ENCODE data around the gene ZC3HAV1L.
"Not testable (repeated sequence)": the region's sequence is repeated elsewhere in the genome, so short reads cannot be mapped to it uniquely, and the experiment has no call there.

The ZC3HAV1L gene

GRCh38 chr7:139034855-139035585, 822 bp downstream of the ZC3HAV1L start:
- H3K4me3 ChIP-seq (ENCODE audit: low read depth, low read length): peak overlapping the region; percentile 72
- DNase-seq (ENCODE audit: low read depth): peak; percentile 57

GRCh38 chr7:139034336-139034735, 1.5 kb downstream of the ZC3HAV1L start:
- peak overlapping the region; percentile 72 for H3K4me3 ChIP-seq (ENCODE audit: low read depth, low read length)
- no peak for DNase-seq (ENCODE audit: low read depth)
- no peak for TF ChIP-seq CTCF (IDR thresholded peaks at IDR 0.05; ENCODE audit: insufficient read depth, low read depth, low read length, missing control alignments)

More at GRCh38 chr7:139034855-139035585, 822 bp downstream of the ZC3HAV1L start:
- TF ChIP-seq CTCF (IDR thresholded peaks at IDR 0.05; ENCODE audit: insufficient read depth, low read depth, low read length, missing control alignments): no peak

- H3K4me3 ChIP-seq (ENCODE audit: low read depth, low read length): no peak overlapping the region
- no peak for TF ChIP-seq CTCF (IDR thresholded peaks at IDR 0.05; ENCODE audit: insufficient read depth, low read depth, low read length, missing control alignments)
These were observed 2.3 kb downstream of the ZC3HAV1L start for GRCh38 chr7:139033346-139034114.

GRCh38 chr7:139032473-139032872, 3.4 kb downstream of the ZC3HAV1L start:
- no peak overlapping the region for H3K4me3 ChIP-seq (ENCODE audit: low read depth, low read length)
- no peak for TF ChIP-seq CTCF (IDR thresholded peaks at IDR 0.05; ENCODE audit: insufficient read depth, low read depth, low read length, missing control alignments)
- no peak for DNase-seq (ENCODE audit: low read depth)

More at GRCh38 chr7:139033346-139034114, 2.3 kb downstream of the ZC3HAV1L start:
- DNase-seq (ENCODE audit: low read depth): no peak

- H3K4me3 ChIP-seq (ENCODE audit: low read depth, low read length): no peak overlapping the region
- DNase-seq (ENCODE audit: low read depth): no peak
- TF ChIP-seq CTCF (IDR thresholded peaks at IDR 0.05; ENCODE audit: insufficient read depth, low read depth, low read length, missing control alignments): no peak
These were observed 6.5 kb downstream of the ZC3HAV1L start for GRCh38 chr7:139029353-139029752.

- no peak for TF ChIP-seq CTCF (IDR thresholded peaks at IDR 0.05; ENCODE audit: insufficient read depth, low read depth, low read length, missing control alignments)
- DNase-seq (ENCODE audit: low read depth): no peak
These were observed 9.3 kb downstream of the ZC3HAV1L start for GRCh38 chr7:139026551-139026950.

GRCh38 chr7:139025861-139026260, 10.0 kb downstream of the ZC3HAV1L start:
- DNase-seq (ENCODE audit: low read depth); H3K4me3 ChIP-seq (ENCODE audit: low read depth, low read length): not testable (repeated sequence)

More at GRCh38 chr7:139026551-139026950, 9.3 kb downstream of the ZC3HAV1L start:
- H3K4me3 ChIP-seq (ENCODE audit: low read depth, low read length): no peak overlapping the region

All from GM12865 (cell line).